SW480 (cell line): ENCODE data around the gene CTDSP2.
"Not testable (repeated sequence)": the region's sequence is repeated elsewhere in the genome, so short reads cannot be mapped to it uniquely, and the experiment has no call there.

Source experiments
- DNase-seq: peaks from one replicate; pipeline ENCODE4 v3.0.0-alpha.2; 2016; ENCODE audit warnings: low spot score

The CTDSP2 gene

GRCh38 chr12:57881475-57881874, 34.9 kb upstream of the CTDSP2 start:
- DNase-seq, result peak; percentile 21

- DNase-seq, result not testable (repeated sequence)
These were observed 34.5 kb upstream of the CTDSP2 start for GRCh38 chr12:57881035-57881434.

DNA sequence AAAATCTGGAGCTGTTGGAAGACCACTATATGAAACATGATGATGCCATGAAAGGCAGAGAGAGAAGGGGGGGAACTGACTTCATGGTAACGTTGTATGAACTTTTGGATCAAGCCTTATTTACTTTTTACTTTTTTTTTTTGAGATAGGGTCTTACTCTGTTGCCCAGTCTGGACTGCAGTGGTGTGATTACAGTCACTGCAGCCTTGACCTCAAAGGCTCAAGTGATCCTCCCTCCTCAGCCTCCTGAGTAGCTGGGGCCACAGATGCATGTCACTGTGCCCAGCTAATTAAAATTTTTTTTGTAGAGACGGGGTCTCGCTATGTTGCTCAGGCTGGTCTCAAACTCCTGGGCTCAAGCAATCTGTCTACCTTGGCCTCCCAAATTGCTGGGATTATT, 31.3 kb upstream of the CTDSP2 start:
- no peak for DNase-seq

- DNase-seq, result no peak
These were observed 29.4 kb upstream of the CTDSP2 start for GRCh38 chr12:57875753-57876547.

GRCh38 chr12:57874166-57875108, 27.9 kb upstream of the CTDSP2 start:
- no peak for DNase-seq

- no peak for DNase-seq
These were observed 25.8 kb upstream of the CTDSP2 start for GRCh38 chr12:57872362-57872761.

DNA sequence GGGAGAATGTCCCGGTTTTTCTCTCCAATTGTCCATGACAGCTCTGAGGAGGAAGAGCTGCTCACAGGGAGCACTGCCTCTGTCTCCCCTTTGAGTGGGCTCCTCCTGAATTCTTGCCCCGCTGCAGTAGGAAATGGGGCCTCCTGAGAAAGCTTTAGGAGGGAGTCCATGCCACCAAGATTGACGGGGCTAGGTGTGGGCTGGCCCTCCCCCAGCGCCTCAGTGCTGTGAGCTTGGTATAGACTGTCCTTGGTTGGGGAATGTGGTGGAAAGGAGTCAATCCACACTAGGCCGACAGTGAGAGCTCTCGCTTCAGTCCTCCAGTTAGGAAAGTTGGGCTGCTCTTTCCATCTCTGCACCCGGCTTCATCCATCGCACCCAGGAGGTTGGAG, 23.4 kb upstream of the CTDSP2 start:
- no peak for DNase-seq

DNA sequence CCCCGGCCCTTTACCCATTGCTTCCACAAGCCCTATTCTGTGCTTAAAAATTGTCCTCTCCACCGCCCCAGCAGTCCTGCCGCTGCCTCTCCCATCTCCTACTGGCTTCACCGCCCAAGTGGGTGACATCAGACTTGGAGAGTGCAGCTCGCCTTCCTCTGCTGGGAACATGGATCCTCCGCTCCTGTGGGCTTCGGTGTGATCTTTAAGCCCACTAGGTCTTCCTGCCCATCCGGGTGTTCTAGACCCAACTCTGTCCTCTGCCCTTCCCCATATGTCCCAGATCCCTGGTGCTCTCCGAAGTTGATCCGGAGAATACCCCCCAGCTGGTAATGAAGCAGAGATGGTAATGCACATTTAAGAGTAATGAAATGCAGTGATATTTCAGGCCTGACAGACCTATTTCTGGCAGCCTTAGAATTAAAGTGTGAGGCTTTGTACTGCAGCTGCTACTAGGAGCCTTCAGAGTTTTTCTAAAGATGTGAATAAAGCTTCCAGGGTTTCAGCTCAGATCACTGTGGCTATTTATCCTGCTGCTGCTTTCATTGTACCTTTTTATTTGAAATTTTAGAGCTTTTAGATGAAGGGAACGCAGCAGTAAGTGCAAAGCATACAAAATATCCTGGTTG, 22.9 kb upstream of the CTDSP2 start:
- DNase-seq, result no peak

GRCh38 chr12:57868851-57869268, 22.3 kb upstream of the CTDSP2 start:
- DNase-seq, result no peak

- DNase-seq, result no peak
These were observed 21.7 kb upstream of the CTDSP2 start for GRCh38 chr12:57868221-57868620.

DNA sequence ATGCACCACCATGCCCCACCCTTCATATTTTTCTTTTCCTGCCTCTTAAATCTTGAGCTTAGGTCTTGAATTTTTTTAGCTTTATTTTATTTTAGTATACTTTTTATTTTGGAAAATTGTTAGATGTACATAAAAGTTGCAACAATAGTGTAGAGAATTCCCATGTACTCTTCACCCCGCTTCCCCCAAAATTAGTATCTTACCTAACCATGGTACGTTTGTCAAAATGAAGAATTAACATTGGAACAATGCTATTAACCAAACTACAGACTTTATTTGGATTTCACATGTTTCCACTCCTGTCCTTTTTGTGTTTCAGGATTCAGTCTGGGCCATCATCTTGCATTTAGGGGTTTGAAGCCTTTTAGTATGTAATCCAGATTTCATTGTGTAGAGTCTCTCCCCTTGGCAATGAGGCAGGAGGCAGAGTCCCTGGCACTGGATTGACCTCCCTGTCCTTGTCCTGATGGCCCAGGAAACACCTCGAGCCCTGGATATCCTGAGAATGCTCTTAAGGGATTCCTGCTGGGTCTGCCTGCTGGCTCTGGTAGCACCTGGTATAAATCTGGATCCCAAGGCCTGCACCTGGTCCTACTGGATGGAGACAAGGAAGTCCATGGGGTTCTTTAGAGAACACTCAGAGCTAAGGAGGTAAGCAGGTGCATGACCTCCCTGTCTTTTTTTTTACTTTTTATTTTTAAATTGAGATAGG, 19.9 kb upstream of the CTDSP2 start:
- DNase-seq, result no peak

DNA sequence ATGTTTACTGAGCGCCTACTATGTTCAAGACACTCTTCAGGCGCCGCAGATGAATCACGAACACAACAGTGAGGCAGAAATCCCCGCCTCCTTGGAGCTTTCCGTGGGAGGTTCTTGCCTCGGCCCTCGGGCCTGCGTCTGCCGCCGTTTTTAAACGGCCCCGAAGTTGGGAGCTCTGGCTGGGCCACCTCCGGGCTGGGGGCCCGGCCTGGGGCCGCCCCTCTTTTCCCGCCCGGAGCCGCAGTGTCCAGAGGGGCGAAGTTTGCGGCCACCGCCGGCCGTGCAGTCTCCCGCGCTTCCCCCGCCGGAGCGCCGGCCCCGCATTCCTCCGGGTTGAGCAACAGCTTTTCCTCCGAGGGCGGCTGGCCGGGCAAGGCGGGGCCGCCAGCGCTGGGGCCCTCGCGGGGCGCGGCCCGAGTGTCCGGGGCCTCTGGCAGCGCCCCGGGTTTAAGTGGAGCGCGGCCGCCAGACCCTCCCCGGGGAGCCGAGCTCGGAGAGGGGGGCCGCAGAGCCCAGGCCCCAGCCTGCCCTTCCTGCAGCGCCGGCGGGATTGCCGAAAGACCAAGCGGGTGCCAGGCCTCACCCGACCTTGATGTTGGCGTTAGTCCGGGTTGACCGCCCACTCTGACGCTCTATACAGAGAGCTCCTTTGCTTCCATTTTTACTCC, 18.7 kb upstream of the CTDSP2 start:
- peak; percentile 58 for DNase-seq

DNA sequence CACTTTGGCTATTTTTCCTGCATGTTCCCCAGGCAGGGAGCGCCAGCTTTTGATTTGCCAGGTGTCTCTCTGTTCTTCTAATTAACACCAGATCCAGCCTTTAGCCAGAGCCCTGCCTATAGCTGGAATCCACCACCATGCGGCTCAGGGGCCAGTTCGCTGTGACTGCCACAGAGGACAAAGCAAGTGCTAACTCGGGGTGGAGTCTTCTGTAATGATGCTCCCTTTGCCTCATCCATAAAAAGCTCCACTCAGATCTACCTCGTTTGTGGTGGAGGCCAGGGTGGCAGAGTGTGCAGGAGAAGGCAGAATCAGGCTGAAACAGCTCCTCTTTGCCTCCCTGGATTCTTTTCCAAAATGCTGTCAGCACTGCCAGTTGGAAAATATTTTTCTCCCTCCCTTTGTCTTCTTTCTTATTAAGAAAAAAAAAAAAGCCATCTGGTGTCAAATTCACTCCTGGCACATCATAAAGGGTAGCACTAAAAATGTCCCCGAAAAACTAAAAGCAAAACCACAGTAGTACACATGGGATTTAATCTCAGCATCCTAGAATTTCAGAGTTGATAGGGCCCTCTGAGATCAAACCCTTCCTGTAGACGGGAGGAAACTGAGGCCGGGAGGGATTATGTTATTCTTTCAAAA, 18.0 kb upstream of the CTDSP2 start:
- DNase-seq, result peak; percentile 83

GRCh38 chr12:57863676-57864075, 17.1 kb upstream of the CTDSP2 start:
- DNase-seq, result no peak

DNA sequence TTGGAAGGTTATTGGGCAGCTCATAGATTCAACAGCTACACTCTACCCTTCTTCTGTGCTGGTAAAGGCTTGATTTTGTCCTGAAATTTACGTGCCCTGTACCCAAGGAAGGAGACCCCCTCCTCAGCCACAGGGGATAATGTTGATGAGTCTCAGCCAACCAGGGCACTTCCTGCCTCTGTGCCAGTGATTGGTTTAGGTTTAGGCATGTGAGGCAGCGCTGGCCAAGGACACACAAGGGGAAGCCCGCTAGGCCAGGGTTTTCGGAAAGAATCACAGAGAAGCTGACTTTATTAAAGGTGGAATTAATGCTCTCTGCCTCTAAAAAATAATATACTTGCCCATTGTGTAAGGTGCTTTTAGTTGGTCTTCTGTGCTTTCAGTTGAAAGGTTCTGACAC, 15.4 kb upstream of the CTDSP2 start:
- DNase-seq, result no peak

GRCh38 chr12:57860883-57861282, 14.4 kb upstream of the CTDSP2 start:
- DNase-seq, result not testable (repeated sequence)

DNA sequence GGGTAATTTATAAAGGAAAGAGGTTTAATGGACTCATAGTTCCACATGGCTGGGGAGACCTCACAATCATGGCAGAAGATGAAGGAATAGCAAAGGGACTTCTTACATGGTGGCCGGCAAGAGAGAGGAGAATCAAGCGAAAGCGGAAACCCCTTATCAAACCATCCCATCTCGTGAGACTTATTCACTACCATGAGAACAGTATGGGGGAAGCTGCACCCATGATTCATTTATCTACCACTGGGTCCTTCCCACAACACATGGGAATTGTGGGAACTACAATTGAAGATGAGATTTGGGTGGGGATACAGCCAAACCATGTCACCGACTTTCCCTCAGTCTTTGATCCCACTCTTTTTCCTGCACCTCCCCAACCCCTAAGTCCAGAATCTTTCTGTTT, 12.6 kb upstream of the CTDSP2 start:
- DNase-seq, result no peak

GRCh38 chr12:57858123-57858522, 11.6 kb upstream of the CTDSP2 start:
- not testable (repeated sequence) for DNase-seq

DNA sequence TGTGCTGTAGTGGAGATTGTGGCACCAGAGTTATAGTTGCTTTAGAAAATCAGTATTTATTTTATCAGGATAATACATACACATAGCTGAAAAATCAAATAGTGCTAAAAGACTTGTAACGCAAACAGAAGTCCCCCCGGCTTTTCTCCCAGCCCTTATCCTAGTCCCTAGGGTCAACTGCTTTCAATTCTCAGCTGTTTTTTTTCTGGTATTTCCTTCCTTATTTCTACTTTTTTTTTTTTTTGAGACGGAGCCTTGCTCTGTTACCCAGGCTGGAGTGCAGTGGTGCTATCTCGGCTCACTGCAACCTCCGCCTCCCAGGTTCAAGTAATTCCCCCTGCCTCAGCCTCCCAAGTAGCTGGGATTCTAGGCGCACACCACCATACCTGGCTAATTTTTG, 8.4 kb upstream of the CTDSP2 start:
- DNase-seq, result no peak

DNA sequence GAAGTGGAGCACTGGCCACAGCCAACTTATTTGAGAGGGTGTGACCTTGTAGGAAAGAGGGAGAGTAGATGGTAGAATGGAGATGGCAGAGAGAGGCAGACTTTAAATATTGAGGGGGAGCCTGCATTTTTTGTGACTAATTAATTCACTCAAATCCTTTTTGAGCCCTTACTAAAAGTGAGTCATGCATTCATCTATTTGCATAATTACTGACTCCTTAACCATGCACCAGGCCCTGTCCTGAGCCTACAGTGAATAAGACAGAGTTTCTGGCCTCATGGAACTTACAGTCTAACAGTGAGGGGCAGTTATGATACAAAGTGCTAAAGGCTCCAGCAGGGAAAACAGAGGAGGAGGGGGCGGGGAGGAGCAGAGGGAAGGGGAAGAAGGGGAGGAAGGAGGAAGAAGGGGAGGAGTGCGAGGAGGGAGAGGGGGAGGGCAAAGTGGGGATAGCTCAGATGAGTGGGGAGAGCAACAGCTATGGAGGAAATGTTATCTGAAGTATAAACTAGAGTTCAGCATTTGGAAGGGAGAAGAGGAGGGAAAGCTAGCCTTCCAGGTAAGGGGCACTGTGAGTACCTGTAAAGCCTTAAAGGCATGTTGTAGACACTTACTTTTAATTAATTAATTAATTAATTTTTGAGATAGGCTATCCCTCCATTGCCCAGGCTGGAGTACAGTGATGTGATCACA, 7.5 kb upstream of the CTDSP2 start:
- DNase-seq, result no peak
